ENCODE results near the gene HLF. TPM values are rescaled to one million over a fixed set of nuclear protein-coding genes. Genes with fewer than 3 reads are reported as not detected.

Gene HLF
- total RNA-seq, 3 donors from 2014 or later, result 11.8 to 21.4 (median 13.4) TPM

GRCh38 chr17:55246583-55246982 lies 18.2 kb upstream of the HLF start:
- Histone ChIP-seq H3K9me3 (no peaks in the 10 kb centered on the region), H3K4me3 (no peak overlapping the region), H3K27me3 (no peaks in the 10 kb centered on the region), H3K36me3 (no peaks in the 10 kb centered on the region), H3K4me1 (no peaks in the 10 kb centered on the region), H3K27ac (no peak overlapping the region)
- intact Hi-C loops (cut with DNase I; ENCODE audit: low total_unique reads), result no loop called here
- TF ChIP-seq CTCF (IDR thresholded peaks at IDR 0.05) (no peak), POLR2A (IDR thresholded peaks at IDR 0.05) (no peak), POLR2AphosphoS5 (IDR thresholded peaks at IDR 0.05) (no peak)
- no peak for DNase-seq (ENCODE audit: low spot score in 2 of 2)

DNA sequence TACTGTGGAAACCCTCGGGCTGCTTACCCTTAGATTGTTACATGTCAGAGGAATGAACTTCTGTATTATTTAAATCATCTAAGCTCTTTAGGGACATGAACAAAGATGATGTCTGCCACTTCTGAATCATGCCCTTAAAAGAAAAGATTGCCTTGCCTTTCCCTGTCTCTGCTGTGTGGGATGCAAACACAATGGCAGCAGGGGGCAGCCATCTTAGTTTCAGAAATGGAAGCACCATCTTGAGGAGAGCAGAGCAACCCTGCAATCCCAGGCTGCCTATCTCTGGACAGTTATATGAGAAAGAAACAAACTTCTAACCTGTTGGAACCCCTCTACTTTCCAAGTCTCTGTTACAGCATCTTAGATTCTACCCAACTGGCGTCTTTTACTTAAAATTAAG lies 16.7 kb upstream of the HLF start:
- TF ChIP-seq CTCF (IDR thresholded peaks at IDR 0.05) (no peak), POLR2AphosphoS5 (IDR thresholded peaks at IDR 0.05) (no peak), POLR2A (IDR thresholded peaks at IDR 0.05) (no peak)
- H3K4me3 ChIP-seq, result no peak overlapping the region
- intact Hi-C loops (cut with DNase I; ENCODE audit: low total_unique reads), result no loop called here

GRCh38 chr17:55249861-55250260 lies 14.9 kb upstream of the HLF start:
- H3K4me3 ChIP-seq, result no peak overlapping the region
- no peaks in the 10 kb centered on the region for H3K4me1 ChIP-seq
- no peaks in the 10 kb centered on the region for H3K27me3 ChIP-seq
- no peaks in the 10 kb centered on the region for H3K9me3 ChIP-seq
- DNase-seq (ENCODE audit: low spot score in 2 of 2), result no peak
- H3K36me3 ChIP-seq, result no peaks in the 10 kb centered on the region
- intact Hi-C loops (cut with DNase I; ENCODE audit: low total_unique reads), result no loop called here
- H3K27ac ChIP-seq, result no peak overlapping the region
- TF ChIP-seq CTCF (IDR thresholded peaks at IDR 0.05) (no peak), POLR2AphosphoS5 (IDR thresholded peaks at IDR 0.05) (no peak), POLR2A (IDR thresholded peaks at IDR 0.05) (no peak)

More for the DNA sequence above, 16.7 kb upstream of the HLF start:
- no peaks in the 10 kb centered on the region for H3K36me3 ChIP-seq
- H3K9me3 ChIP-seq, result no peaks in the 10 kb centered on the region
- no peaks in the 10 kb centered on the region for H3K27me3 ChIP-seq
- H3K27ac ChIP-seq, result no peak overlapping the region
- H3K4me1 ChIP-seq, result no peaks in the 10 kb centered on the region
- DNase-seq (ENCODE audit: low spot score in 2 of 2), result no peak

DNA sequence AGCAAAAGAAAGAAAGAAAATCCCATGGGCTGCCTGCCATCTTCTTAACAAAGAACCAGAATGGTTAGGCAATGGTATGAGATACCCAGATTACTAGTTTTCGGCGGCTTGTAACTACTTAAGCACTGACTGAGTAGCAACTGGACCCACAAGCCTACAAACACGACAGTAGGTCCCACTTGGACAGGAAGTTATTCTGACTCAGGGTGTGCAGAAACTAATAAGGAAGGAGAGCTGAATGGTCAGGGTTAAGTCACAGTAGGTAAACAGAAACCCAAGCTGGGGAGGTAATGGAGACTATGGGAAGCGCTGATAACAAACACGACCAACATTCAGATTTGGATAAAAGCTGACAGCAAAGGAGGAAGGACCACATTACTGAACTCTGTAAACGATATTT lies 10.4 kb upstream of the HLF start:
- no peak for DNase-seq (ENCODE audit: low spot score in 2 of 2)
- no peaks in the 10 kb centered on the region for H3K36me3 ChIP-seq
- H3K27me3 ChIP-seq, result no peaks in the 10 kb centered on the region
- no peak overlapping the region for H3K4me3 ChIP-seq
- TF ChIP-seq POLR2A (IDR thresholded peaks at IDR 0.05), result no peak
- TF ChIP-seq CTCF (IDR thresholded peaks at IDR 0.05), result no peak
- TF ChIP-seq POLR2AphosphoS5 (IDR thresholded peaks at IDR 0.05), result no peak
- H3K4me1 ChIP-seq, result no peaks in the 10 kb centered on the region
- no peaks in the 10 kb centered on the region for H3K9me3 ChIP-seq
- H3K27ac ChIP-seq, result no peak overlapping the region
- intact Hi-C loops (cut with DNase I; ENCODE audit: low total_unique reads), result no loop called here

DNA sequence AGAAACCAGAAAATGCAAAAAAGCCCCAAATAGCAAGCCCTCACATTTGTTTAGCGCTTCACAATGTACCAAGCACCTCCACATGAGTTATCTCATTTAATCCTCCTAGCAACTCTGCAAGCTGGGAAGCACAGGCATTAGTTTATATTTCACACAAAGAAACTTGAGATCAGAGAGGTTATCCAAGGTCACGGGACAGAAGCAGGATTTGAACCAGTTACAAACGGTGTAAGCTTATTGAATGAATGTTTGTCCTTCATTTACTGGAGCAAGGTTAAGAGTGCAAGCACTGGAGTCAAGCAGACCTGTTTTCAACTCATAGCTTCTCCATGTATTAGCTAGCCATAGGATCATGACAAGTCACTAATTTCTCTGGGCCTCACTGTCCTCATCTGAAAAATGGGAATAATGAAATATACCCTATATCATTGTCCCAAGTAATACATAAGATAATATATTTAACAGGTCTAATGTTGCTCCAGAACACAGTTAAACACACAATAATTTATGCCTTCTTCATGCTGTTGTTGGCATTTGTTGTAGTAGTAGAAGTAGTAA lies 6.1 kb upstream of the HLF start:
- H3K4me1 ChIP-seq, result no peaks in the 10 kb centered on the region
- no peak for TF ChIP-seq CTCF (IDR thresholded peaks at IDR 0.05)
- TF ChIP-seq POLR2AphosphoS5 (IDR thresholded peaks at IDR 0.05), result no peak
- TF ChIP-seq POLR2A (IDR thresholded peaks at IDR 0.05), result no peak
- intact Hi-C loops (cut with DNase I; ENCODE audit: low total_unique reads), result no loop called here

More for the DNA sequence above, 6.1 kb upstream of the HLF start:
- no peaks in the 10 kb centered on the region for H3K36me3 ChIP-seq
- no peak overlapping the region for H3K4me3 ChIP-seq
- H3K9me3 ChIP-seq, result no peaks in the 10 kb centered on the region
- H3K27me3 ChIP-seq, result no peaks in the 10 kb centered on the region
- no peak for DNase-seq (ENCODE audit: low spot score in 2 of 2)
- no peak overlapping the region for H3K27ac ChIP-seq
